GM19351 (cell line): ENCODE results near the gene HYAL2.
A peak's percentile ranks its signal among the peaks of the same experiment; 100 is the strongest.

Experiments used
- ATAC-seq: cut with Tn5 transposase; IDR thresholded peaks from one replicate; pipeline ENCODE4 v1.9.1; 2021; ENCODE audit warnings: mild to moderate bottlenecking, moderate library complexity; ENCODE audit not compliant: unreplicated experiment

The HYAL2 gene

GRCh38 chr3:50322386-50323091 is at the start of gene HYAL2:
TSS of gene HYAL2 (minus strand) at chr3:50322745. CDS start at chr3:50320489, 2,256 bp downstream.
- no peak for ATAC-seq

GRCh38 chr3:50371133-50371685 is 48.7 kb upstream of the HYAL2 start:
- no peak for ATAC-seq

GRCh38 chr3:50370594-50370993 is 48.0 kb upstream of the HYAL2 start:
- ATAC-seq: no peak

GRCh38 chr3:50369012-50369670 is 46.6 kb upstream of the HYAL2 start:
- no peak for ATAC-seq

GRCh38 chr3:50365842-50366220 is 43.3 kb upstream of the HYAL2 start:
- no peak for ATAC-seq

GRCh38 chr3:50365080-50365841 is 42.7 kb upstream of the HYAL2 start:
- peak; percentile 96 for ATAC-seq

GRCh38 chr3:50364573-50365079 is 42.1 kb upstream of the HYAL2 start:
- no peak for ATAC-seq

GRCh38 chr3:50359760-50360110 is 37.2 kb upstream of the HYAL2 start:
- ATAC-seq: no peak

GRCh38 chr3:50358911-50359759 is 36.6 kb upstream of the HYAL2 start, which contains the start of gene TMEM115:
TSS of gene TMEM115 (minus strand) at chr3:50359521. CDS start at chr3:50359063, 458 bp downstream.
- ATAC-seq: peak; percentile 99

GRCh38 chr3:50358355-50358910 is 35.9 kb upstream of the HYAL2 start:
- ATAC-seq: no peak

- ATAC-seq: no peak
Measured at GRCh38 chr3:50357481-50357880, 34.9 kb upstream of the HYAL2 start.

GRCh38 chr3:50356553-50356952 is 34.0 kb upstream of the HYAL2 start:
- ATAC-seq: no peak

- no peak for ATAC-seq
Measured at GRCh38 chr3:50355829-50356552, 33.4 kb upstream of the HYAL2 start.

GRCh38 chr3:50354850-50355249 is 32.3 kb upstream of the HYAL2 start:
- no peak for ATAC-seq

- ATAC-seq: no peak
Measured at GRCh38 chr3:50354186-50354764, 31.7 kb upstream of the HYAL2 start.

- no peak for ATAC-seq
Measured at GRCh38 chr3:50353245-50354004, 30.9 kb upstream of the HYAL2 start.

GRCh38 chr3:50352781-50353180 is 30.2 kb upstream of the HYAL2 start:
- ATAC-seq: no peak

GRCh38 chr3:50351323-50351697 is 28.8 kb upstream of the HYAL2 start:
- no peak for ATAC-seq
